Endothelial cell of umbilical vein (primary cell): ENCODE measurements around the gene ASB10. TPM values are rescaled to one million over a fixed set of nuclear protein-coding genes. Genes with fewer than 3 reads are reported as not detected.

ENCODE experiments used
- BruUV-seq: library from RNA; stranded (reverse); fragments of 400-500 nt; replicated peaks from 2 replicates; lab custom pipeline; 2021; lab: Mats Ljungman, UMichigan
- CTCF ChIA-PET: fragments of 300-600, 350-600 bp; sonication (Branson Sonifier 250); formaldehyde crosslinking; loops from one replicate; lab custom pipeline; 2021; ENCODE audit warnings: antibody characterized with exemption, inconsistent platforms; lab: Charles Lee
- POLR2A ChIA-PET: fragments of 300-600, 350-600 bp; sonication (Branson Sonifier 250); formaldehyde crosslinking; loops from one replicate; lab custom pipeline; 2021; ENCODE audit warnings: antibody characterized with exemption, inconsistent platforms; lab: Charles Lee
- DNase-seq: peaks from one replicate; pipeline ENCODE4 v3.0.0-alpha.2; 2011; ENCODE audit warnings: low read depth, low spot score
- FAIRE-seq: peaks from 2 replicates; lab custom pipeline; 2011; peaks lifted over from hg19 to GRCh38; lab: Jason Lieb, UNC
- H2AFZ ChIP-seq: 2 replicates; pipeline ENCODE4 v1.6.0; 2012; ENCODE audit warnings: low read depth, low read length, control low read depth, inconsistent platforms
- H3K27ac ChIP-seq: 2 replicates; pipeline ENCODE4 v1.5.1; 2011; ENCODE audit warnings: low read depth, mild to moderate bottlenecking, control low read depth, low read length, moderate library complexity; ENCODE audit not compliant: insufficient read depth
- H3K27me3 ChIP-seq, 2 experiments: 2 replicates each; pipeline versions ENCODE4 v1.6.0 to v1.6.1; 2011; ENCODE audit warnings: low read length in 2 of 2, mixed read lengths in 1 of 2; ENCODE audit not compliant: control insufficient read depth in 2 of 2, insufficient read depth in 2 of 2
- H3K36me3 ChIP-seq, 2 experiments: 2 replicates in 1 of 2; 3 replicates in 1 of 2; pipeline ENCODE4 v1.5.1; 2011; ENCODE audit warnings: low read length in 2 of 2, mild to moderate bottlenecking in 1 of 2, moderate library complexity in 1 of 2; ENCODE audit not compliant: control insufficient read depth in 2 of 2, insufficient read depth in 2 of 2; ENCODE audit errors: extremely low read depth in 1 of 2
- H3K4me1 ChIP-seq: 3 replicates; pipeline ENCODE4 v1.5.1; 2011; ENCODE audit warnings: mild to moderate bottlenecking, low read length; ENCODE audit not compliant: control insufficient read depth, insufficient read depth; ENCODE audit errors: extremely low read depth
- H3K4me2 ChIP-seq: 2 replicates; pipeline ENCODE4 v1.6.1; 2011; ENCODE audit warnings: low read length, control low read depth, mixed read lengths; ENCODE audit not compliant: insufficient read depth
- H3K4me3 ChIP-seq, 3 experiments: fragments of 200-600 bp in 1 of 3; sonication (generic), shearing (Covaris generic) in 1 of 3; replicated peaks in 1 of 3; 2 replicates each; pipeline ENCODE4 v1.5.1; 2011 to 2016; ENCODE audit warnings: control low read depth in 3 of 3, low read length in 3 of 3, mild to moderate bottlenecking in 2 of 3, inconsistent platforms in 1 of 3, low read depth in 1 of 3, moderate library complexity in 1 of 3; ENCODE audit not compliant: insufficient read depth in 1 of 3
- H3K79me2 ChIP-seq: 2 replicates; pipeline ENCODE4 v1.6.0; 2012; ENCODE audit warnings: low read length, inconsistent platforms; ENCODE audit not compliant: control insufficient read depth, insufficient read depth
- H3K9ac ChIP-seq: replicated peaks from 2 replicates; pipeline ENCODE3; 2011; ENCODE audit warnings: low read length, control low read depth; ENCODE audit not compliant: insufficient read depth; ENCODE audit errors: extremely low read depth
- H3K9me1 ChIP-seq: replicated peaks from 3 replicates; pipeline ENCODE4 v1.6.0; 2011; ENCODE audit warnings: mild to moderate bottlenecking, low read length; ENCODE audit not compliant: control insufficient read depth, insufficient read depth; ENCODE audit errors: extremely low read depth
- H3K9me3 ChIP-seq: replicated peaks from 2 replicates; pipeline ENCODE4 v1.5.1; 2012; ENCODE audit warnings: low read length, inconsistent platforms; ENCODE audit not compliant: control insufficient read depth, insufficient read depth
- H4K20me1 ChIP-seq: replicated peaks from 2 replicates; pipeline ENCODE3; 2011; ENCODE audit warnings: mild to moderate bottlenecking, low read length; ENCODE audit not compliant: control insufficient read depth, insufficient read depth; ENCODE audit errors: extremely low read depth
- EZH2 ChIP-seq: IDR thresholded peaks from 2 replicates; pipeline ENCODE4 v1.6.1; 2012; ENCODE audit warnings: borderline replicate concordance, low read depth, mild to moderate bottlenecking, moderate library complexity, low read length, inconsistent platforms; ENCODE audit not compliant: severe bottlenecking
- FOS ChIP-seq: IDR thresholded peaks from 2 replicates; pipeline ENCODE4 v1.6.1; 2011; ENCODE audit warnings: mild to moderate bottlenecking, low read length, moderate library complexity, borderline replicate concordance; ENCODE audit not compliant: insufficient read depth
- GATA2 ChIP-seq: IDR thresholded peaks from 2 replicates; pipeline ENCODE4 v1.7.0; 2011; ENCODE audit warnings: low read depth, mild to moderate bottlenecking, moderate library complexity, mixed read lengths, low read length; ENCODE audit not compliant: insufficient read length, insufficient read depth
- JUN ChIP-seq: IDR thresholded peaks from 2 replicates; pipeline ENCODE4 v1.6.1; 2011; ENCODE audit warnings: borderline replicate concordance, low read depth; ENCODE audit not compliant: insufficient read length, insufficient read depth
- MYC ChIP-seq: IDR thresholded peaks from one replicate; pipeline ENCODE4 v1.6.1; 2011; ENCODE audit warnings: mild to moderate bottlenecking, low read depth, low read length
- POLR2A ChIP-seq: IDR thresholded peaks from 2 replicates; pipeline ENCODE4 v1.6.1; 2012; ENCODE audit warnings: low read depth, mild to moderate bottlenecking, control low read depth, low read length
- POLR2AphosphoS5 ChIP-seq: IDR thresholded peaks from 2 replicates; pipeline ENCODE4 v1.6.1; 2012; ENCODE audit warnings: low read depth, mild to moderate bottlenecking, control low read depth, low read length, moderate library complexity; ENCODE audit not compliant: insufficient read depth
- dilution Hi-C: fragments of 300-500 bp; cut with MboI; formaldehyde crosslinking; loops from one replicate; pipeline ENCODE4 v1.15.0; 2019; ENCODE audit warnings: low sequenced_read_pairs; ENCODE audit not compliant: extremely low pct_ligation_motif_present
- intact Hi-C: fragments of 100-400 bp; cut with micrococcal nuclease; formaldehyde crosslinking; loops from one replicate; pipeline ENCODE4 v1.10.0; 2022
- polyA plus RNA-seq, 4 experiments: library from polyadenylated mRNA; depleted of rRNA in 3 of 4; stranded (reverse) in 3 of 4; unstranded in 1 of 4; fragments of >200 nt; gene quantifications; 2 replicates each; pipeline versions ENCODE4 v1.2.1 to v1.2.3, GENCODE V29; 2011 to 2012; ENCODE audit warnings: missing spikeins in 1 of 4
- total RNA-seq: library from RNA; stranded (reverse); gene quantifications from 2 replicates; pipeline ENCODE4 v1.2.3, GENCODE V29; 2021
- TF ChIP-seq, protein P1 (sequence below): IDR thresholded peaks from 2 replicates; pipeline ENCODE4 v1.6.1; 2011; ENCODE audit not compliant: insufficient read depth, insufficient read length
- TF ChIP-seq, protein P2 (sequence below), 2 donors: IDR thresholded peaks; 1 replicate in 1 of 2; 2 replicates in 1 of 2; pipeline ENCODE4 v1.5.1; 2011; ENCODE audit warnings: low read length in 2 of 2, mild to moderate bottlenecking in 2 of 2, moderate library complexity in 2 of 2, control low read depth in 1 of 2, inconsistent platforms in 1 of 2, low read depth in 1 of 2; ENCODE audit not compliant: insufficient read depth in 1 of 2; ENCODE audit errors: extremely low read depth in 1 of 2

Gene ASB10
- total and polyA plus RNA-seq, 2 donors (not counting 3 experiments of a cell fraction or from before 2014, with no cell fraction given), result not detected

DNA sequence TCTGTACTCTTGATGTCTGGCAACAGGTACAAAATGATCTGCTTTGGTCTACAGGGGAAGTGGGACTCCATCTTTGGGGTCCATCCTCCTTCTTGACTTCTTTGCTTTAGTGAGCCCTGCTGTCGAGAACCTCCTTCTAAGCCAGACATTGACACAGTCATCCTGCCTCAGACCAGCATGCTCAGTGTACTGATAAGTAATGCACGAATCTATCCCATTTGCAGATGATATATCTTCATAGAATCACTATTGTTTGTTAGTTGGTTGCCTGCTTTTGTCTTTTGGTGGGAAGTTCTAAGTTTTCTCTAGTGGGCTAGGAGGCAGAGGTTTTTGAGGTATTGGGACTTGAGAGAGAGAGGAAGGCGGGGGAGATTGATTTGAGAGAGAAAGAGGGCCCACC lies 14.3 kb upstream of the ASB10 start:
- no peak for FAIRE-seq
- peaks cover 9 to 19% of the 10 kb centered on the region in 2 experiments for H3K27me3 ChIP-seq
- no peaks in the 10 kb centered on the region for H3K79me2 ChIP-seq
- no TSS peak for BruUV-seq
- DNase-seq, result no peak
- no peak overlapping the region for H2AFZ ChIP-seq
- ChIA-PET POLR2A (no interaction called here), CTCF (no interaction called here)
- dilution Hi-C loops, result no loop called here
- H3K9me1 ChIP-seq, result no peaks in the 10 kb centered on the region
- H3K36me3 ChIP-seq, result no peaks in the 10 kb centered on the region
- H3K9me3 ChIP-seq, result no peaks in the 10 kb centered on the region
- no peaks in the 10 kb centered on the region for H3K4me1 ChIP-seq
- H4K20me1 ChIP-seq, result no peaks in the 10 kb centered on the region
- H3K9ac ChIP-seq, result no peak overlapping the region
- intact Hi-C loops, result no loop called here
- no peak overlapping the region for H3K4me2 ChIP-seq
- no peak overlapping the region for H3K4me3 ChIP-seq
- H3K27ac ChIP-seq, result no peak overlapping the region
- TF ChIP-seq MYC (no peak), FOS (no peak), POLR2A (no peak), EZH2 (no peak), GATA2 (no peak)

DNA sequence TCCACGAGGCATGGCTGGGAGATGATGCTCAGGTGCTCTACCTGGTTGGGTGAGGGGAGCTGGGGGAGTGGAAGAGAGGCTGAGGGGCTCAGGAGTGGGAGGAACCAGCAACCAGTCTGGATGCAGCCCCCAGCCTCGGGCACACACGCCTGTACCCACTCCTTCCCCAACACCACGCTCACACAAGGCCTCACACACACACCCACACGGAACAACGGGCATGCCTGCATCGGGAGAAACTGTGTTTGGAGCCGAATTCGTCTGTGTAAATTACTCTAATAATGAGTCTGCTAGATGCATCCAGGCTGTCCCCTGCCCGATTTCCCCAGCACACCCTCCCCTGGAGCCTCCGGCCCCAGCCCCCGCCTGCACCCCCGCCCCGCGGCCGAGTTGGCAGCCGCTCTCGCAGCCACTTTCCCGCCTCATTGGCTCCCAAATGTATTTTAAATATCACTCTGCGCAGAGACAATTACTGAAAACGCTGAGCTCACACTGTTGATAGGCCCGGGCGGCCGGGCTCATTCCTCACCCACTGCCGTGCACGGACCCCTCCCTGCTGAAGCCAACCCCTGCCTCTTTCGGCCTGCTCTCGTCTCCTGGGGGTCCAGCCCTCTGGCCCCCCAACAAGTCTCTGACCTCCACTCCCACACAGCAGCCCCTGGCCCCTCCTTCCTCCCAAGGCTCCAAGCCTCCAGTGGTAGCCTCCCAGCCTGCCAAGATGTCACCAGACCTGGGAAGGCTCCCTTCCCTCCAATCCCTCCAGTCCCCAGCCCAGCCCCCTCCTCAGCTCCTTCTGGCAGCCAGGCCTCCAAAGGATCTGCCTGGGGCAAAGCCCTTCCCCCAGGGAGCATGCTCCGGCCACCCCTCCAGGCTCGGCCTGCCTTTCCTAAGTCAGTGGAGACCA lies 12.1 kb upstream of the ASB10 start:
- Histone ChIP-seq H3K36me3 (no peaks in the 10 kb centered on the region), H2AFZ (no peak overlapping the region), H3K9ac (no peak overlapping the region), H3K79me2 (no peaks in the 10 kb centered on the region), H3K4me1 (no peaks in the 10 kb centered on the region), H4K20me1 (no peaks in the 10 kb centered on the region), H3K9me3 (no peaks in the 10 kb centered on the region), H3K4me2 (no peak overlapping the region), H3K27me3 (peaks cover 14 to 20% of the 10 kb centered on the region in 2 experiments), H3K27ac (no peak overlapping the region), H3K4me3 (no peak overlapping the region), H3K9me1 (no peaks in the 10 kb centered on the region)
- intact Hi-C loops (no loop called here), dilution Hi-C loops (no loop called here)
- BruUV-seq, result no TSS peak
- ChIA-PET POLR2A (no interaction called here), CTCF (interaction anchor here (1.0 kb wide), 1 partner anchor 45 kb away, joined by 3 read pairs; no protein-coding TSS in a partner anchor)
- TF ChIP-seq POLR2AphosphoS5 (no peak), GATA2 (no peak), EZH2 (no peak), POLR2A (no peak), JUN (no peak), MYC (no peak)
- TF ChIP-seq, protein P1, sequence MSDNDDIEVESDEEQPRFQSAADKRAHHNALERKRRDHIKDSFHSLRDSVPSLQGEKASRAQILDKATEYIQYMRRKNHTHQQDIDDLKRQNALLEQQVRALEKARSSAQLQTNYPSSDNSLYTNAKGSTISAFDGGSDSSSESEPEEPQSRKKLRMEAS, result no peak
- TF ChIP-seq, protein P2, sequence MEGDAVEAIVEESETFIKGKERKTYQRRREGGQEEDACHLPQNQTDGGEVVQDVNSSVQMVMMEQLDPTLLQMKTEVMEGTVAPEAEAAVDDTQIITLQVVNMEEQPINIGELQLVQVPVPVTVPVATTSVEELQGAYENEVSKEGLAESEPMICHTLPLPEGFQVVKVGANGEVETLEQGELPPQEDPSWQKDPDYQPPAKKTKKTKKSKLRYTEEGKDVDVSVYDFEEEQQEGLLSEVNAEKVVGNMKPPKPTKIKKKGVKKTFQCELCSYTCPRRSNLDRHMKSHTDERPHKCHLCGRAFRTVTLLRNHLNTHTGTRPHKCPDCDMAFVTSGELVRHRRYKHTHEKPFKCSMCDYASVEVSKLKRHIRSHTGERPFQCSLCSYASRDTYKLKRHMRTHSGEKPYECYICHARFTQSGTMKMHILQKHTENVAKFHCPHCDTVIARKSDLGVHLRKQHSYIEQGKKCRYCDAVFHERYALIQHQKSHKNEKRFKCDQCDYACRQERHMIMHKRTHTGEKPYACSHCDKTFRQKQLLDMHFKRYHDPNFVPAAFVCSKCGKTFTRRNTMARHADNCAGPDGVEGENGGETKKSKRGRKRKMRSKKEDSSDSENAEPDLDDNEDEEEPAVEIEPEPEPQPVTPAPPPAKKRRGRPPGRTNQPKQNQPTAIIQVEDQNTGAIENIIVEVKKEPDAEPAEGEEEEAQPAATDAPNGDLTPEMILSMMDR (IDR thresholded peaks at IDR 0.05; ENCODE audit: extremely low read depth in 1 of 2, insufficient read depth in 1 of 2, low read depth in 1 of 2, low read length in 2 of 2), result no peak
- DNase-seq (no peak), FAIRE-seq (no peak)
